T-helper 1 cell treated with Interleukin-12 subunit alpha and Interleukin-12 subunit beta and Interleukin-4 antibody, amounts not matched to agents 30 ng/mL and 1 ng/mL, for 36 hours (primary cell): ENCODE measurements around the gene GRIK4. TPM values are rescaled to one million over a fixed set of nuclear protein-coding genes. Genes with fewer than 3 reads are reported as not detected.

Experiments
- intact Hi-C: fragments of 100-400 bp; cut with micrococcal nuclease; formaldehyde crosslinking; loops from one replicate; pipeline ENCODE4 v1.15.1; 2024
- total RNA-seq: library from RNA; stranded (reverse); gene quantifications from 2 replicates; pipeline ENCODE4 v1.2.3, GENCODE V29; 2022

The GRIK4 gene
- total RNA-seq, 1 donor from 2014 or later: not detected

- intact Hi-C loops: no loop called here
Measured at GRCh38 chr11:120873966-120874735, 362.6 kb downstream of the GRIK4 start.

GRCh38 chr11:120875986-120876385, 364.4 kb downstream of the GRIK4 start:
- intact Hi-C loops: no loop called here

GRCh38 chr11:120877746-120878365, 366.3 kb downstream of the GRIK4 start:
- intact Hi-C loops: no loop called here

DNA sequence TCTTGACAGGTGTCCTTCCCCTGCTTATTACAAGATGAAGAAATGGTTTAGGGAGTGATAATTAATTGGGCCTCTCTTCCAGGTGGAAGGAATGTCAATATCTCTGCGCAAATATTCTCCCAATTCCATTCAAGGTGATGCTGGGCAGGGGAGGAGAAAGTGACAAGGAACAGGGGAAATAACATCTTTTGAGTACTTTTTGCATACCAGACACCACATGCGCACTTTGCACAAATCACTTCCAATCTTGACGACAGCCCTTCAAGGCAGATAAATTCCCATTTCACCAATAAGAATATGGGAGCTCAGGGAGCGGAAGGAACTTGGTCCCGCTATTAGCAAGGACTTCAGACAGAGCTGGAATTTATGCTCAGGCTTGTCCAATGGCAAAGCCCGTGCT, 367.2 kb downstream of the GRIK4 start:
- intact Hi-C loops: no loop called here

DNA sequence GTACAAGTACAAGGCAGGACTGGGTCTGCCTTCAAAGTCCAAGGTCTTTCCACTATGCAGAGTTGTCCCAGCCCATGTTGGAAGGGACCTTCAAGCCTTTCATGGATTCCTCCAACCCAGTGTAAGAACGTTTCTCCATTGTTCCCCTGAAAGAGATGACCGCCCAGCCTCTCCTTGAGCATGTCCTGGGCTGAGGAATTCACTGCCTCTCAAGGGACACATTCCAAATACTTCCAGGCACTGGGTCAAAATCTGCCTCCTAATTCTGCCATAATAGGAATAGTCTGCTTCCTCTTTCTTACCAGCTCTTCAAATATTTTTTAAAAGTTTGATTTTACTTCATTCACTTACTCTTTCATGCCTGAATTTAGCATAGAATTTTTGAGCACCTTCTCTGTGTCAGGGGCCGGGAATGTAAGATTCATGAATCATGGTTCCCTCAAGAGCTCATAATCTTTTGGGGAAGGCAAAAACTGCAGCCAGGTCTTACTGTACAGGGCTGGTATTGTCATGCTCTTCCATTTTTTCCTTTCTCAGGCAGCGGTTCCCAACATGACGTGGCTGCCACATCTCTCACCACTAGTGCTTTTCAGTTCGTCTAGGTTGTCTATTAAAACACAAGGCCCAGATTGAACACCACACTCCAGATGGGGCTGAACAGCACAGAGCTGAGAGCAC, 369.1 kb downstream of the GRIK4 start:
- intact Hi-C loops: no loop called here

DNA sequence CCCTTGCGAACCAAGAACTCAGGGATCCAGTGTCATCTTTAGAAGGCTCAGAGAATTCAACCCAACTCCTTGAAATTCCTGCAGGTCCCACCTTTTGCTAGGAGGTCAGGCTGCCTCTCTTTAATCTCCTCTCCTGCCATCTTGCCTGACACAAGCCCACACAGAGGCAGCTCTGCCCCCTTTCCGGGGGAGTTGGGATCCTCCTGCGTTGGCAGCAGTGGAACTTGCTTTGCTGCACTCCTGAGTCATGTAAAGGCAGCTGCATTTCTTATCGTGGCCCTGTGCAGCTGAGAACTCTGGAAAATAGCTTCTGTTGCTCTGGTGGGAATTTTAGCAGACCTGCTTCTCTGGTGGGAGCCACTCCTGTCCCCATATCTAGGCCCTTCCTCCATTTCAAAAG, 370.0 kb downstream of the GRIK4 start:
- intact Hi-C loops: no loop called here

GRCh38 chr11:120882175-120882574, 370.6 kb downstream of the GRIK4 start:
- intact Hi-C loops: no loop called here

DNA sequence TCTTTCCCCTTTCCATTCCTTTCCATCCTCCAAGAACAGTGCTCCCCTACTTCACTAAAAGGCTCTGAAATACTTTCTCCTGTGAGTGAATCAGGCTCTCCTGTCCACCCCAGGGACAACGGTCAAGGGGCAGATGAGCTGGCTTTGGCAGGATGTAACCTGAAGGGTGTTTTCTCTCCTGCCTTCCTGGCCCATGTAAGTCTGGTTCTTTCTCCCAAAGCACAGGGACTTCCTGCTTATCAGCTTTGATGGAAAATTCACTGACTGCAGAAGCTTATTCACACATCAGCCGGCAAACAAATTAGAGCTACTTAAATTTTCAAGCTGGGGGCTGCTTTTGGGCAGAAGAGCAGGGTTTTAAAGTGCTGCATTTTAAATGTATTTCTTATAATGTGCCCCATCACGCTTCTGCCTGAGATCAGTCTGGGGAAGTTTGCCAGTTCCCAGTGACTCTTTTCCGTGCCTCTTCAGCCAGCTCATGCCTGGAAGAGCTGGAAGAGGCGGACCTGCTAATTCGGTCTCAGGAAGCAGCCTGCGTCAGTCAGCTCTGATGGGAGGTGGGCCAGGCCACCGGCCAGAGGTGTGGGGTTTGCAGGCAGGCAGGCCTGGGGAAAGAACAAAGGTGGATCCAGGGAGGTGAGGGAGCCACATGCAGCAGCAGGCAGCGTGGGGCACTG, 372.0 kb downstream of the GRIK4 start:
- intact Hi-C loops: no loop called here

DNA sequence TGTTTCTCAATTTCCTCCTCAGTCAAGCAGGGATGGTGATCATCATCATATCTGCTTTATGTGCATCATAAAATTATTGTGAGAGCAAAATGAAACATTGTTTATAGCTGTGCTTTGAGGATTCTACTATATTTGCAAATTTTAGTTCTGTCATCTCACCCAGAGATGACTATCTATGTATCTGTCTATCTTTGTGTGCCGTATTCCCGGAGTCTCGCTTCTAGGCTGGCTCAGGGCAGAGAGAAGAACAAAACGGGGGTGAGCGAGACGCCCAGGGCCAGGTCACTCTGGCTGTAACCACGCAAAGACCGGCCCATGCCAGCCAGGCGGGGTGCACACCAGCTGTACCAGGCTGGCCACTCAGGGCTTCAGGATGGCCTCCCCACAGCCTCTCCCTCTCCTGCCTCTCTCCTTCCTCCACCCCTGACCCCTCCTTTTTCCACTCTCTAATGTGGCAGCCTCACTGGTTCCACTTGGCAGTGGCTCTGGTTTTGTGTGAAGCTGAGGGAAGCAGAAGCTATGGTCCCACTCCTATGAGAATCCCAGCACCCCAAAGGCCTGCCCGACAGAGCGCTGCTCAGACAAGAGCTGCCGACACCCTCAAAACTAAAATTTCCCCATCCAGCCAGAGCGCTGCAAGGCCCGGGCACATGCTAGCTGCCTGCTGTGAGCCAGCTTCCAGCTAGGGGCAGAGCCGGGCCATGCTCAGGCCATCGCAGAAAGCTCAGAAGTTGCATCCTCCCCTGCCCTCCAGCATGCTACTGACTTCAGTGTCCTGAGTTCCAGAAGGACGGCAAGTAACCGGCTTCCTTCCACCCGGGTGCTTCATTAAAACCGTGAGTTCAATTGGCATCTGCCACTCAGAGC, 372.8 kb downstream of the GRIK4 start:
- intact Hi-C loops: no loop called here

DNA sequence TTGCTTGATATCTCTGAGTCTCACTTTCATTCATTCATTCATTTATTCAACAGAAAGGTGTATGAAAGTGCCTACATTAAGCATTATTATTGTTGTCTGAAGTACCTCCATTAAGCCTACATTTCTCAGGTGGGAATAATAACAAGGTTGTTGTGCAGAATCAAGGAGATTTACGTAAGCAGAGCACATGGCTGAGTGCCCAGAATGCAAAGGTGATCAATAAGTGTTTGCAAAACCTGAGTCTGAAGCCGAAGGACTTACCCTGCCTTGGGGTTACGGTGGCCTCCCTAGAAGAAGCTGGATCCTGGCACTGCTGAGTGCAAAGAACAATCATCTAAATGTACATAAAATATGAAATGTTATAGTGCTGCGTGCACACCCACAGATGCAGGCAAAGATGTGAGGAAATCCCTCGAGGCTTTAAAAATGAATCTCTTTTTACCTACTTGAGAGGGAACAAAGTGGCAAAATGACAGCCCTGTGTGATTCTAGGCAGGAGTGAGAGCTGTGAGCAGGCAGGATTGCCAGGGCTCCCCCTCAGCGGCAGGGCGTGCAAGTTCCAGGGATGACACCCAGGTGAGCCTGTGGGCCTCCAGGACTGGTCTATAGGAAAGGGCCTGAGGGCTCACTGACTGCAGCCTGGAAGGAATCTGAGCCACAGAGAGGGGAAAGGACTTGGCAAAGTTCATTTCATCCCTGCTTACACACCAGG, 379.2 kb downstream of the GRIK4 start:
- intact Hi-C loops: no loop called here

GRCh38 chr11:120893440-120894201, 382.1 kb downstream of the GRIK4 start:
- intact Hi-C loops: no loop called here

DNA sequence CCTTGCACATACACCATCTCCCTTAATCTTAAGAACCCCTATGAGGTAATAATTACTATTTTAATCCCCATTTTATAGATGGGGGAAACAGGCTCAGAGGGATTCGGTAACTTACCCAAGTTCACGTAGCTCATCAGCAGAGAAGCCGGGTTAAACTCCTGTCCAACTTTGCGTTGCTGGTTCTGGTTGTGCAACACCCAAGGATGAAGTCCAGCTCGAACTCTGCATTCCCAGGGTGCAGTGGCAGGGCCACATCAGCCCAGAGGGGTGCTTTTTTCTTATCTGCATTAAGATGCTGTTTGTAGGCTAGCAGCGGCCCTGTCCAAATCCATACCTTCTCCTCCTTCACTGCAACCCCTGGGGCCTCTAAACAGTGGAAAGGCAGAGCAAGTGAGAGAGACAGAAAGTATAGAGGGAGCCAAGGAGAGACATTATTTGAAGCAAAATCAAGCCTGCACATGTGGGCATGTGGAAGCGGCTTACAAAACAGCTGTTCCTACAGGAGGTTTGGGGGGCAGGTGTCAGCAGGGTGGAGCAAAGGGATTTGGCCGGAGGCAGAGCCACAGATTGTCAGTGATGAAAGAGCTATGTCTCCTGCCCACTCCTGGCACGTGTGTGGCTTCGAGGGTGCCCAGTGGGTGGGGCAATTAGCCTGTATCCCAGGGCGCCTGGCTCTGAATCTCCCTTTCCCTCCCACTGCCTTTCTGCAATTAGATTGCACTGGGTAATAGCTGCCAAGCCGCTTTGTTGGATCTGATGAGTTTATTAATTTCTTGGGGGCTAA, 382.8 kb downstream of the GRIK4 start:
- intact Hi-C loops: no loop called here

GRCh38 chr11:120896687-120897086, 385.1 kb downstream of the GRIK4 start:
- intact Hi-C loops: no loop called here

GRCh38 chr11:120898568-120898967, 387.0 kb downstream of the GRIK4 start:
- intact Hi-C loops: no loop called here

DNA sequence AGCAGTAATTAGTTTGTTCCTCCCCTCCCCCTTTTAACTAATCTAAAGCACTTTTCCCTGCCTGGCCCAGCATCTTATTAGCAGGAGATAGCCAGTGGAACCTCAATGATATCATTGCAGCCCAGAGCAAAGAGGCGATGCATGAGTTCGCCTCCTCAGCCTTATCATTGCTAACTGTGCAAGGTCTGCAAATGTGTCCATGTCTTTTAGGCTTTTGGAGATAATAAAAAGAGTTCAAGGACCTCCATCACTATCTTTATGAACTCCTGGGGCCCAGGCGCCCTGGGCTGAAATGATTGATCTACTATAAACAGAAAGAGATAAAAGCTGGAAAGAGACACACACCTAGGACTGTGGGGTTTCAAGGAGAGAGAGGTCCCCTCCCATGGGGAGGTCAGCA, 388.2 kb downstream of the GRIK4 start:
- intact Hi-C loops: no loop called here

GRCh38 chr11:120900643-120901042, 389.1 kb downstream of the GRIK4 start:
- intact Hi-C loops: no loop called here

DNA sequence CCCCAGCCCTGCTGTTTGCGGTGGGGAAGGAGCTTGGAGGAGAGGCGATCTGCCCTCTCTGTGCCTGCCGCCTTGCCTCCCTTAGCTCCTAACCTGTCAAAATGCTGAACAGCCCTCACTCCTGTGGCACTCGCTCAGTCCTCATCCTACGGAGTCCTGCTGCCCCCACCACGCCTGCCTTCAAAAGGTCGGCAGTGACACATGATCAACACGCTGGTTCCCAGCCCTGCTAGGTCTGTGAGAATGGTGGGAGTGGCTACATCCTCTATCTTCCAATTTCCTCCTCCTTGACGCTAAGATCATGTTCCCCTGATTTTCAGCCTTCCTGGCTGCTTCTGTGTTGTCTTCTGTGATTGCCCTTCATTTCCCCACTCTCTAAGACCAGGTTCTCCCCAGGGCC, 392.1 kb downstream of the GRIK4 start:
- intact Hi-C loops: no loop called here

GRCh38 chr11:120904116-120904515, 392.6 kb downstream of the GRIK4 start:
- intact Hi-C loops: no loop called here

DNA sequence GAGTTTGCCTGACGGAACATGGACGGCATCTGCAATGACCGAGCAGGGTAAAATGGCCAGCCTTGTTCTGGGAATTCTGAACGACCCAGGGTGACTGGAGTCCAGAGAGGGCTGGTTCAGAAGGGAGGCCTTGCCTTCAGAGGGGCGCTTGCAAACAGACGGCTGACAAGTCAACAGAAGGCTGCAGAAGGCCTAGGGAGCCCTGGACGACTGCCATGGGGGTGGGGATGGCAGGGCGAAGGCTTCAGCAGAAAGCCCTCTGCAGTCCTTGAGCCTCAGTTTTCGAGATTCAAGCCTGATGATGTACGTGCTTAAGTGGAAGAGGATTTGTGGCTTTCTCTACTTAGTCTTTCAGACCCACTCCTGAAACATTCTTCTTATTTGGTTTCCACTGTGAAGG, 395.2 kb downstream of the GRIK4 start:
- intact Hi-C loops: no loop called here
